ENCODE measurements around the gene CHN1. TPM values are rescaled to one million over a fixed set of nuclear protein-coding genes. Genes with fewer than 3 reads are reported as not detected.
A peak's percentile ranks its signal among the peaks of the same experiment; 100 is the strongest.

CHN1 gene
- total and polyA plus RNA-seq, 2 of the 8 experiments (the other 6 are each of a cell fraction or from before 2014, with no cell fraction given): 54.0 to 65.7 TPM

GRCh38 chr2:174846218-174846617 lies 159.0 kb downstream of the CHN1 start:
- CTCF ChIA-PET (ENCODE audit: partially characterized antibody): interaction anchor here (0.9 to 3.7 kb wide), 4 partner anchors 24 to 149 kb away, joined by 3 to 13 read pairs (median 4); no protein-coding TSS in a partner anchor
- no peak for TF ChIP-seq SIRT6 (IDR thresholded peaks at IDR 0.05; ENCODE audit: low read length)
- TF ChIP-seq SIN3A (conservative IDR thresholded peaks at IDR 0.05 in 1 of 2, IDR thresholded peaks at IDR 0.05 in 1 of 2; ENCODE audit: low read depth in 1 of 2, low read length in 2 of 2): no peak
- no peak for TF ChIP-seq ASH2L (IDR thresholded peaks at IDR 0.05; ENCODE audit: low read length)
- TF ChIP-seq CBX5 (IDR thresholded peaks at IDR 0.05; ENCODE audit: low read depth, low read length): no peak
- TF ChIP-seq SRF (IDR thresholded peaks at IDR 0.05; ENCODE audit: low read depth, low read length): no peak
- TF ChIP-seq GABPA (IDR thresholded peaks at IDR 0.05; ENCODE audit: borderline replicate concordance, insufficient read depth, low read length): no peak
- no peak for TF ChIP-seq EZH2 (IDR thresholded peaks at IDR 0.05; ENCODE audit: low read depth, low read length, severe bottlenecking)
- no peak for TF ChIP-seq MAFK (IDR thresholded peaks at IDR 0.05; ENCODE audit: low read depth, low read length)
- TF ChIP-seq ZNF274 (IDR thresholded peaks at IDR 0.05; ENCODE audit: borderline replicate concordance, extremely low read depth, low read length): no peak
- no peak for TF ChIP-seq RAD21 (IDR thresholded peaks at IDR 0.05 in 1 of 2, conservative IDR thresholded peaks at IDR 0.05 in 1 of 2; ENCODE audit: low read depth in 2 of 2, low read length in 2 of 2)
- no peak for TF ChIP-seq JUN (IDR thresholded peaks at IDR 0.05; ENCODE audit: low read depth, low read length)
- no peak for TF ChIP-seq HDAC6 (IDR thresholded peaks at IDR 0.05; ENCODE audit: low read depth, low read length)
- TF ChIP-seq CBX8 (IDR thresholded peaks at IDR 0.05; ENCODE audit: borderline replicate concordance, low read depth, low read length): no peak
- no peak for TF ChIP-seq BRCA1 (IDR thresholded peaks at IDR 0.05; ENCODE audit: low read depth, low read length)

More at GRCh38 chr2:174846218-174846617, 159.0 kb downstream of the CHN1 start:
- no peak overlapping the region for H2BK20ac ChIP-seq (ENCODE audit: low read length)
- no peaks in the 10 kb centered on the region for H3K36me3 ChIP-seq (ENCODE audit: control insufficient read depth in 2 of 4, insufficient read depth in 4 of 4, low read length in 3 of 4)
- H3K9me3 ChIP-seq (ENCODE audit: insufficient read depth in 2 of 2, low read depth in 1 of 2, low read length in 1 of 2): no peaks in the 10 kb centered on the region
- no peak overlapping the region for H2BK15ac ChIP-seq (ENCODE audit: low read length)
- FAIRE-seq: peak; percentile 84
- no peak overlapping the region for H2BK120ac ChIP-seq (replicated peaks; ENCODE audit: low read depth, low read length)
- H4K8ac ChIP-seq (ENCODE audit: extremely low read depth, insufficient read depth, low read length): no peak overlapping the region
- H3K9ac ChIP-seq (replicated peaks in 1 of 4; ENCODE audit: extremely low read depth in 1 of 4, low read depth in 3 of 4, low read length in 3 of 4): no peak overlapping the region
- no peaks in the 10 kb centered on the region for H3K27me3 ChIP-seq (replicated peaks in 1 of 4; ENCODE audit: control insufficient read depth in 3 of 4, extremely low read depth in 1 of 4, insufficient read depth in 3 of 4, low read length in 3 of 4)
- peak overlapping the region; percentile 40 to 59; a peak in 3 of 4 replicates for H3K4me2 ChIP-seq (ENCODE audit: insufficient read depth in 1 of 2, low read depth in 2 of 2, low read length in 2 of 2)
- peaks cover 0 to 2% of the 10 kb centered on the region in 2 experiments for H4K20me1 ChIP-seq (replicated peaks in 1 of 2; ENCODE audit: control insufficient read depth in 1 of 2, insufficient read depth in 2 of 2, low read length in 2 of 2)
- H3K79me1 ChIP-seq (ENCODE audit: low read depth, low read length): no peaks in the 10 kb centered on the region
- DNase-seq (ENCODE audit: low read depth in 1 of 2, low spot score in 2 of 2): no peak
- no peak overlapping the region for H3K14ac ChIP-seq (ENCODE audit: insufficient read length)
- H3K56ac ChIP-seq (replicated peaks; ENCODE audit: insufficient read length, low read depth, low read length): no peak overlapping the region
- H2AFZ ChIP-seq (ENCODE audit: low read length): no peak overlapping the region
- no peak overlapping the region for H2AK5ac ChIP-seq (ENCODE audit: low read depth, low read length)
- POLR2A ChIA-PET (ENCODE audit: partially characterized antibody): interaction anchor here (1.1 to 2.7 kb wide), 2 partner anchors 10 to 75 kb away, joined by 3 to 9 read pairs; no protein-coding TSS in a partner anchor
- 84% methylated on average over 1 of the region's 1 CpG; no CpG with 5 or more reads in 1 of the 2 experiments for WGBS, 2 experiments (ENCODE audit: extremely low coverage in 1 of 2, insufficient coverage in 1 of 2, insufficient read length in 1 of 2, insufficient replicate concordance in 2 of 2, low coverage in 1 of 2, low lambda C conversion rate in 2 of 2, missing lambda C conversion rate in 1 of 2)
- H4K91ac ChIP-seq (replicated peaks; ENCODE audit: insufficient read length, low read length): no peak overlapping the region
- H3K4ac ChIP-seq (replicated peaks; ENCODE audit: insufficient read length, low read depth, low read length): no peak overlapping the region
- H3K27ac ChIP-seq (ENCODE audit: low read depth, low read length): no peak overlapping the region
- no peak overlapping the region for H4K5ac ChIP-seq (ENCODE audit: insufficient read length, low read depth, low read length)
- no peak overlapping the region for H2BK5ac ChIP-seq (ENCODE audit: low read depth, low read length)
- H3K4me3 ChIP-seq (ENCODE audit: extremely low read depth in 1 of 4, insufficient read depth in 2 of 4, low read depth in 3 of 4, low read length in 4 of 4): peak overlapping the region in 2 of 4 experiments; percentile 41 to 47; a peak in 4 of 8 replicates
- 0 out of 2 replicates have a peak overlapping the region, but pooled peaks have one; percentile 22 for H2BK12ac ChIP-seq (ENCODE audit: low read depth, low read length)
- H3K18ac ChIP-seq (ENCODE audit: extremely low read depth, low read length): no peak overlapping the region
- H3K23me2 ChIP-seq (ENCODE audit: low read depth, low read length): no peaks in the 10 kb centered on the region
- H3K79me2 ChIP-seq (ENCODE audit: control insufficient read depth in 1 of 2, insufficient read depth in 2 of 2, low read length in 2 of 2): peaks cover 3 to 60% of the 10 kb centered on the region in 2 experiments; a peak in 3 of 4 replicates
- no peak overlapping the region for H3K23ac ChIP-seq (ENCODE audit: insufficient read length)
- H3K4me1 ChIP-seq (replicated peaks in 1 of 4; ENCODE audit: control insufficient read depth in 3 of 4, insufficient read depth in 4 of 4, low read length in 3 of 4): peaks cover 2 to 22% (median 13%) of the 10 kb centered on the region in 4 experiments; a peak in 4 of 7 replicates

All from H1 (cell line).